ENCODE measurements around the gene SEMA3C.

Gene SEMA3C

DNA sequence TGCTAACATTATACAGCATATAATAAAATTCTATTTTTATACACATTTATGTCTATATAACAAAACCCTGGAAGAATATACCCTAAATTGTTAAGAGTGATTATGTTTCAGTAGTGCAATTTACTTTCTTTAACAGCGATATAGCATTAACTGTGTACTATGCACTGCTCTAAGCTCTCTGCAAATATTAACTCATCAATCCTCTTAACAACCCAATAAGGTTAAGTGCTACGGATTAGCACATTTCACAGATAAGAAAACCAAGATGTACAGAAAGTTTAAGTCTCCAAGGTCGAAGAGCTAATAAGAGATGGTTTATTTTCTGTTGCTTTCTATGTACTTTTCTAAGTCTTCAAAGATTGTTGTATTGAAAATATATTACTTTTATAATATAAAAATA is 95.8 kb downstream of the SEMA3C start:
- DNase-seq (ENCODE audit: low spot score): no peak

DNA sequence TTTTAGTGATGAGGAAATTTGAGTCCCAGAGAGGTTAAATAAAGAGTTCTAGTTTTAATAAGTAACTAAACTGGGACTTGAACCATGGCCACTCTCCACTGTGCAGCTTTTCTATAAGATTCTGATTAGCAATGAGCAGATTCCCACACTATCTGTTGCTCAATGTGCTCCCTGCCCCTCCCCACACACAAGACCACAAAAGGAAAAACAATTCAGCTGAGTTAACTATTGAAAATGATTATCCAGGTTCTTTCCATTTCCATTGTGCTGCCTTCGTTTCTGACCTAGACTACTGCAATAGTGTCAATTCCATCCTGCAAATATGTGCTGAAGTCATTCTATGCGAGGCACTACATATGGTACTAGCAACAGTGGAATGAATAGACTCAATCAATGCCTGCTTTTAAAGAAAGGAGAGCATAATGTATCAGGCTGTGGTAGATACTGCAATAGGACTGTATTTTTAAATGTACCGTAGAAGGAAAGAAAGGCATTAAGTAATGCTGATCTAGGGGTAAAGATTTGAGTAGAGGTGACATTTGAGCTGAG is 97.0 kb downstream of the SEMA3C start:
- DNase-seq (ENCODE audit: low spot score): no peak

DNA sequence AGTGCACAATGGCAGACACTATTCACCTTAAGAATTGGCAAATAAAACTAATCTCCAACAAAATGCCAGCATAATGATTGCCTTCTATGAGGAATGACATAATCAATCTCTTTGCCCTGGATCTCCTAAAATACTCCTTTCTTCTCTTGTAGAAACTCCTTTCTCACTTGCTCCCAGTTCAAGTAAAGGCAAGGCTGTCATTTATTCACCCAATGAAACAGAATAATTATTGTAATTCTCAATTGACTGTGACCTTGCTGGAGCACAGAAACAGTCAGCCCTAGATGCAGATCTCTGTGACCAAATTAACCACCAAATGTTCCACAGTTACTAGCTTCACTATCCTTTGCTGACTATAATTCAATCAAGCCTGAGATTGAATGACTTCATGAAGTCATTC is 99.3 kb downstream of the SEMA3C start:
- DNase-seq (ENCODE audit: low spot score): no peak

GRCh38 chr7:80818181-80818580 is 100.7 kb downstream of the SEMA3C start:
- no peak for DNase-seq (ENCODE audit: low spot score)

DNA sequence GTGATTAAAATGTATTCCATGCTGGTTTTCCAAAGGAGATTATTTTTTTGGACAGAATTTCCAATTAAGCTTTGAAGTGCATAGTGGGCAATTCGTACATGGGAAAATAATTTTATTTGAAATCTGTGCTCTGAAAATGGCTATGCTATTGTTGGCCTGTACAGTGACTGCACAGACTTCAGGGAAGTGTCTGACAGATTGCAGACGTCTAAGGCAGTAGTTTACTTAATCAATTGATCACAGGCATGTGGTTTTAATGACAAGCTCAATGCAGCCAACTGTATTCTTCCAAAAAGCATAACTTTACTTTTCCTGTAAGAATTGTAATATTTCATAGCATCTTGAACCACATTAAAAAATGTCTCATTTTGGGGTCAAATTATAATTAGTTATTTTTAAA is 102.0 kb downstream of the SEMA3C start:
- DNase-seq (ENCODE audit: low spot score): no peak

GRCh38 chr7:80815733-80816132 is 103.1 kb downstream of the SEMA3C start:
- no peak for DNase-seq (ENCODE audit: low spot score)

DNA sequence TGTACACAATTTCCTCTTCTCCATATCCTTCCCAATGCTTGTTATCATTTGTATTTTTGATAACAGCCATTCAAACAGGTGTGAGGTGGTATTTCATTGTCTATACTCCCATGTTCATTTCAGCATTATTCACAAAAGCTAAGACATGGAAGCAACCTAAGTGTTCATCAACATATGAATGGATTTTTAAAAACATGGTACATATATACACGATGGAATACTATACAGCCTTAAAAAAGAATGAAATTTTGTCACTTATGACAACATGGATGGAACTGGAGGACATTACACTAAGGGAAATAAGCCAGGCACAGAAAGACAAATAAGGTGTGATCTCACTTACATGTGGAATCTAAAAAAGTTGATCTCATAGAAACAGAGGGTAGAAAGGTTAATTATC is 109.3 kb downstream of the SEMA3C start:
- no peak for DNase-seq (ENCODE audit: low spot score)

- DNase-seq (ENCODE audit: low spot score): no peak
Observed at GRCh38 chr7:80807166-80807900, 111.5 kb downstream of the SEMA3C start.

- DNase-seq (ENCODE audit: low spot score): no peak
Observed at GRCh38 chr7:80806663-80807062, 112.2 kb downstream of the SEMA3C start.

- no peak for DNase-seq (ENCODE audit: low spot score)
Observed at GRCh38 chr7:80804589-80804988, 114.3 kb downstream of the SEMA3C start.

DNA sequence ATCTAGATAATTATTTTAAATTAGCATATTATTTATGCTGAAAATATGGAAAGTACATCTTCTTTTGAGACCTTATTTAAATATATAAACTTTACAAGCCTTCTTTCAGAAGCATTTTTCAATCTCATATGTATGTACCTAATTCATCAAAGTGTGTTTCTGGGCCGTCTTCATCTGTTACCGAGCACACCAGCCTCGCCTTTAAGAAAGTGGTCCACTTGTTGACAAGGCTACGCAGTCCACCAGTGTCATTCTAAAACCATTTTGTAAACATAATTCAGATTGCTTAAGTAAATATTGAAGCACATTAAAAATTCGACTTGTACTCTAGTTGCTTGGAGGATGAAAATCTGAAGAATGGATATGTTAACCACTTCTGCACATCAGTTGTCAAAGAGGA is 116.3 kb downstream of the SEMA3C start:
- DNase-seq (ENCODE audit: low spot score): no peak

GRCh38 chr7:80794631-80795573 is 123.9 kb downstream of the SEMA3C start:
- DNase-seq (ENCODE audit: low spot score): no peak

DNA sequence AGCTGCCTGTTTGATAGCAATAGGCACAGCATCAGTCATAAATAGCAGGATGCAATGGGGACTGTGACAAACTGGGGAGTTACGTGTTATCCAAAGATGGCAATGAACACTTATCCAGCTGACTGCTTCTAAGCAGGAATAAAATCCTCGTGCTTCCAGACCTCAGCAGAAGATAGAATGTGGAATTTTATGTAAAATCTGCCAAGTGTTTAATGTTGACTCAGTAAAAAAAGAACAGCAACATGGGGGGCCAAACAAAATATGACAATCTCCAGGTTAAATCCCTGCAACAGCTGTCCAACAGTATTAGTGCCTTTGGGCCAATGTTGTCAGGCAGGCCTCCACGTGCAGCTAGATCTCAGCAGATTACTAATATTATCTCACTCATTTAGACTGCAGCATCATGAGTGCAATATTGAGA is 127.3 kb downstream of the SEMA3C start:
- DNase-seq (ENCODE audit: low spot score): no peak

DNA sequence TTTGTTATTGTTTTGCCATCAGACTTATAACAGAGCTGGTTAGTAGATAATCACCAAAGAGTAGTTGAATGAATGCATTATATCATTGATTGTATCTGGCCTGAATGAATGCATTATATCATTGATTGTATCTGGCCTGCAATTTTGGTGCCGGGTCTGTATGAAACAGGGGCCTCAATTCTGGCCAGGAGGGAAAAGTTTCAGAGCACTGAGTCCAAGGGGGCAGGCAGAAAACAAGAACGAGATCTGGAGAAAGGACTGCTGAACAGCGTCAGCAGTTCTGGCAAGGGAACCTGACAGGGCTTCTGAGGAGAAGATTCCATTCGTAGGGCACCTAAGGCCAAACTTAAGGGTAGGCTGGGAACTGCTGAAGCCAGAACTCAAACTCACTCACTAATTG is 128.0 kb downstream of the SEMA3C start:
- DNase-seq (ENCODE audit: low spot score): no peak

GRCh38 chr7:80787721-80788120 is 131.1 kb downstream of the SEMA3C start:
- no peak for DNase-seq (ENCODE audit: low spot score)

- DNase-seq (ENCODE audit: low spot score): no peak
Observed at GRCh38 chr7:80785961-80786536, 132.8 kb downstream of the SEMA3C start.

- DNase-seq (ENCODE audit: low spot score): no peak
Observed at GRCh38 chr7:80785276-80785675, 133.6 kb downstream of the SEMA3C start.

- no peak for DNase-seq (ENCODE audit: low spot score)
Observed at GRCh38 chr7:80783678-80784327, 135.0 kb downstream of the SEMA3C start.

DNA sequence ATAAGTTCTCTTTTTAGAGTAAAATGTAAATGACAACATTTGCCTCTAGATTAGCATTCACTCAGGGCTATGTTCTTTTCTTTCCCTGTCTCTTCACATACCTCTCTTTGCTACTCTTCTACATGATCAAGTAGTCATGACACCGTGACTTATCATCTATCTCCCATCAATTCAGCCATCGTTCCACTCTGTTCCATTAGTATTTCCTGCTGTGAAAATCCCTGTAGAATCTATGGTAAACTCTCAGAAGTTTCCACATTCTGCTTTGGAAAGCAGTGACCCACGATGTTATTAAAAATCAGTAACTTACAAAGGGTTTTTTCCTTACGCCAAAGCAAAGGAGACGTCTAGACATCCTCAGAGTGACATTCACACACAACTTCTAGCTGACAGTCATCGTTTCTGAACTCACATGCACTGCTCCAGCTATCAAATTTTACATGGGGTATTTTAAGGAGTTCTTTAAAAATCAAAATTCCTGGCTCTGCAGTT is 135.6 kb downstream of the SEMA3C start:
- no peak for DNase-seq (ENCODE audit: low spot score)

DNA sequence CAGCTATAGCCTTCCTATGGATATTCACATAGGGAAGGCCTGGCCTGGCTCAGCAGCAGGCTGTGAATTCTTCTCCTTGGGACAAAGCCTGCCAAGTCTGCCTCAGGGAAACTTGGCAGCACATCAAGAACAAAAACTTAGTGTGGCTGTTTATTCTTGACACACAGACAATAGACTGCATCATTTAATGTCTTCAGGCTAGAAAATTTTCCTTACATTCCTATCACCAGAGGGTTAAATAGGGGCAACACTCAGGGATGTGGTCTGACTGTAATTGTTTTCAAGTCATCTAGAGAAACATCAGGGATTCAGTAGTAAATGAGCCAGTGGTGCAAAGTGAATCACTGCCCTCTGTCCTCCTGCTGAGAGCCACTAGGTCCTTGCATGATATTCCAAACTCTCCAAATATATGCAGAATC is 137.3 kb downstream of the SEMA3C start:
- no peak for DNase-seq (ENCODE audit: low spot score)

DNA sequence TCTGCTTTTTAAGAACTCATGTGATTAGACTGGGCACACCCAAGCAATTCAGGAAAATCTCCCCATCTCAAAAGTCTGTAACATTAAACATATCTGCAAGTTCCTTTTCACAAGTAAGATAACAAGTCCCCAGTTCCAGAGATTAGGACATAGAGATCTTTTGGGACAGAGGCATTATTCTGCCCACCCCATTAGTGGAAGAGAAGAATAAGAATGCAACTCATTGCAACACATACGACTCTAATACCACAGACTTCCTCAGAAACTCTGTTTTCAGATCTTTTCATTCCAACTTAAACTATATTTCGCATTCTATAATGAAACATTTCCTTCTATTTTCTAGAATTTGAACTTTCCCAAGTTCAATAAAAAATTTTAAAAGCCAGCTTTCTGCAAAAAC is 137.7 kb downstream of the SEMA3C start:
- DNase-seq (ENCODE audit: low spot score): no peak

- no peak for DNase-seq (ENCODE audit: low spot score)
Observed at GRCh38 chr7:80779456-80779855, 139.4 kb downstream of the SEMA3C start.
